ENCODE data around the gene MTF2. TPM values are rescaled to one million over a fixed set of nuclear protein-coding genes. Genes with fewer than 3 reads are reported as not detected.
"Not testable (repeated sequence)": the region's sequence is repeated elsewhere in the genome, so short reads cannot be mapped to it uniquely, and the experiment has no call there.

MTF2 gene
- total RNA-seq, result 24.0 TPM

DNA sequence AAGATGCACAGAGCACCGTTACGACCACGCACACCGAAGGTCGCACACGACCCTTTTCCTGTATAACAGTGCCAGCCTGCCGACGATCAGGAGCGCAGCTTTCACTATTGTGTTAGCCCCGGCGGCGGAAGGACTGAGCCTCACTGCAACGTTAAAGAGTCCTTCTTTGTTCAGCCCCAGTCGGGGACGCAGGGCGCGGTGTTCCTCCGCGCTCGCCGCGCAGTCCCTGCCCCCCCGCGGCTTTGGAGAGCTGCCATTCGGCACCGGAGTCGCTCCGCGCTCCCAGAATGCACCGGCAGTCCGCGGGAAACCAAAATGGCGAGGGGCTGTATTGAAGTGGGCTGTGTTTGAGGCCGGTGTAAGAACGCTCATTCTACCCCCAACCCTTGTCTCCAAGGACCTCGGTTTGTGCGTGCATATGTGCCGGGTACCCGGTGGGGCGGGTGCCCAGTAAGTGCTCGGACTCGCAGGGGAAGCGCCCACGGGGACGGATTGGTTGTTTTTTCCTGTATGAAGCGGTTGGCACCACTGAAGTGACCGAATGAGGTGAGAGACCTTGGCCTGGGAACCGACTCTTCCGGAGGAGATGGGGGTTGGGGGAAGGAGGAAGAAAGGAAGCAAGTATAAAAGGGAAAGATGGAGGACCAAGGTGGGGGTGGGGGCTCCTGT is at the start of gene MTF2:
TSS of gene MTF2 (plus strand) at position 298 of the 669 bp plus-strand sequence. CDS start at position 542, 244 bp downstream.
- H3K4me1 ChIP-seq (ENCODE audit: control insufficient read depth in 3 of 3, insufficient read depth in 3 of 3, low read length in 3 of 3), result peaks cover 6 to 16% (median 12%) of the 10 kb centered on the region in 3 donors
- H3K4me3 ChIP-seq (ENCODE audit: low read length in 3 of 3), result peak within 1 kb of the TSS; percentile 77 to 98 (median 97)
- H3K9ac ChIP-seq (ENCODE audit: low read depth in 1 of 3, low read length in 3 of 3), result peak within 1 kb of the TSS; percentile 84 to 97 (median 97)
- peak within 1 kb of the TSS; percentile 52 for H3K27ac ChIP-seq (ENCODE audit: low read depth, low read length)
- H3K9me3 ChIP-seq (ENCODE audit: control insufficient read depth in 3 of 3, low read length in 3 of 3), result no peaks in the 10 kb centered on the region
- peaks cover 0 to 5% (median 0%) of the 10 kb centered on the region in 3 donors for H3K36me3 ChIP-seq (ENCODE audit: control insufficient read depth in 3 of 3, insufficient read depth in 3 of 3, low read length in 3 of 3)
- no peaks in the 10 kb centered on the region for H3K27me3 ChIP-seq (ENCODE audit: control insufficient read depth in 3 of 3, insufficient read depth in 3 of 3, low read length in 3 of 3)

DNA sequence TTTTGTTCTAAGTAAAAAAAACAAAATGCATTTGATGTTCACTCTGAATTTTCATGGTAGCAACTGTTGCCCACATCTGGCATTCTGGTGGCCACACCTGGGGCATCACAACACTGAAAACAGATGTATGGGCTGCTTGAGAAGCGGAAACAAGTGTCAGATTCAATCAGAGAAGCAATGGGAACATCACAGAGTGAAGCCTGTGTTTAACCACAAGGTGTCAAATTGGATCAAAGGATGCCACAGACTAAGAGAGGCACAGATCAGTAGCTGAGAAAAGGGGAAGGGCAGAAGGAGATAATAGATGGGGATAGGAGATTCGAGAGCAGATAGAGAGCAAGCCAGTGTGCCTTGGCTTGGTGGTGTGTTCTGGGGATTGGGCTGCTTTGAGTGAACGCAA is 49.8 kb upstream of the MTF2 start:
- Histone ChIP-seq H3K9ac (ENCODE audit: low read depth in 1 of 3, low read length in 3 of 3) (no peak overlapping the region), H3K27ac (ENCODE audit: low read depth, low read length) (no peak overlapping the region), H3K4me3 (ENCODE audit: low read length in 3 of 3) (no peak overlapping the region), H3K9me3 (ENCODE audit: control insufficient read depth in 3 of 3, low read length in 3 of 3) (no peaks in the 10 kb centered on the region), H3K36me3 (ENCODE audit: control insufficient read depth in 3 of 3, insufficient read depth in 3 of 3, low read length in 3 of 3) (no peaks in the 10 kb centered on the region), H3K27me3 (ENCODE audit: control insufficient read depth in 3 of 3, insufficient read depth in 3 of 3, low read length in 3 of 3) (no peaks in the 10 kb centered on the region), H3K4me1 (ENCODE audit: control insufficient read depth in 3 of 3, insufficient read depth in 3 of 3, low read length in 3 of 3) (no peaks in the 10 kb centered on the region)

DNA sequence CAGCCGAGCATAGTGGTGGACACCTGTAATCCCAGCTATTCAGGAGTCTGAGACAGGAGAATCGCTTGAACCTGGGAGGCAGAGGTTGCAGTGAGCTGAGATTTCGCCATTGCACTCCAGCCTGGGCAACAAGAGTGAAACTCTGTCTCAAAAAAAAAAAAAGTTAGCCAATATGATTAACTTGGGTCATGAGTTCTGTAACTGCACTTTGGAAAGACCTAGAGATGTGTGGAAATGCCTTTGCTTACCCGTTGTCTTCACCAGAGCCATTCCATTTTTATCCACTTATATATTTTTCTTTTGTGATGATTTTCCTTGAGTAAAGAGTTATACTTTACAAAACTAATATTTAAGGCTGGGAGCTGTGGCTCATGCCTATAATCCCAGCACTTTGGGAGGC is 48.9 kb upstream of the MTF2 start:
- H3K9me3 ChIP-seq (ENCODE audit: control insufficient read depth in 3 of 3, low read length in 3 of 3); H3K4me3 ChIP-seq (ENCODE audit: low read length in 3 of 3); H3K27me3 ChIP-seq (ENCODE audit: control insufficient read depth in 3 of 3, insufficient read depth in 3 of 3, low read length in 3 of 3); H3K27ac ChIP-seq (ENCODE audit: low read depth, low read length); H3K9ac ChIP-seq (ENCODE audit: low read depth in 1 of 3, low read length in 3 of 3); H3K36me3 ChIP-seq (ENCODE audit: control insufficient read depth in 3 of 3, insufficient read depth in 3 of 3, low read length in 3 of 3); H3K4me1 ChIP-seq (ENCODE audit: control insufficient read depth in 3 of 3, insufficient read depth in 3 of 3, low read length in 3 of 3): not testable (repeated sequence)

DNA sequence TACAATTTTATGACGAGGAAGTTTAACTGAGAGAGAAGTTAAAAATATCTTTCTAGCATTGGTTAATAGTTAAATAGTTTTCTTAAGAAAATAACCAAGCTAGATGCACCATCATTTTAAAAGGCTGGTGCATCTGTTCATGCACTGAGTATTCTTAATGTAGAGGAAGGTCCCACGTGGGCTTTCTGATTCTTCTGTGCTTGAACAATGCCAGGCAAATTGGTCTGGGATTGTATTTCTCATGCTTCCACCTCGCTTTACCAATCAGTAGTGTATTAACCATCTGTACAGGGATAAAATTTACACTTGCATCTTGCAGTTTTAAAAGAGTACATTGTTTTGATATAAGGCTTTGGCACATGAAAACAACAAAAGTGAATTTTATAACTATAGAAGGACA is 47.4 kb upstream of the MTF2 start:
- Histone ChIP-seq H3K4me3 (ENCODE audit: low read length in 3 of 3) (no peak overlapping the region), H3K9me3 (ENCODE audit: control insufficient read depth in 3 of 3, low read length in 3 of 3) (no peaks in the 10 kb centered on the region), H3K27me3 (ENCODE audit: control insufficient read depth in 3 of 3, insufficient read depth in 3 of 3, low read length in 3 of 3) (no peaks in the 10 kb centered on the region), H3K4me1 (ENCODE audit: control insufficient read depth in 3 of 3, insufficient read depth in 3 of 3, low read length in 3 of 3) (no peaks in the 10 kb centered on the region), H3K36me3 (ENCODE audit: control insufficient read depth in 3 of 3, insufficient read depth in 3 of 3, low read length in 3 of 3) (no peaks in the 10 kb centered on the region), H3K27ac (ENCODE audit: low read depth, low read length) (no peak overlapping the region), H3K9ac (ENCODE audit: low read depth in 1 of 3, low read length in 3 of 3) (no peak overlapping the region)

DNA sequence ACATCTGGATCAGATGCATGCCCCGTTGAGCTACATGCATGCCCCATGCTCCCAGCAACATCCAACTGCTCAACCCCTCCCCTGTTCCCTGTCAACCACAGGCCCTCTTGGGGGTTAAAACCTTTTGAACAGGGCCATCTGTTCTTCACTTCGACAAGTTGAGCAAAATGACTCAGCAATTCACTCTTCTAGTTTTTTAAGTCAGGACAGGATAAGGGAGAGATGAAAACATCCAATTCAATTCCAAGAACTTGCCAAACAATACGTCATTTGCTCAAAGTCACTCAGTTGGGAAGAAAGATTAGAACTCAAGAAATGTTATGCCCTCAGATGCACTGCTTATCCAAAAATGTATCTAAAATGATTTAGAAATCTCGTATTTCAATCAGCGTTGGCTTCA is 46.1 kb upstream of the MTF2 start:
- Histone ChIP-seq H3K9ac (ENCODE audit: low read depth in 1 of 3, low read length in 3 of 3) (no peak overlapping the region), H3K27me3 (ENCODE audit: control insufficient read depth in 3 of 3, insufficient read depth in 3 of 3, low read length in 3 of 3) (no peaks in the 10 kb centered on the region), H3K9me3 (ENCODE audit: control insufficient read depth in 3 of 3, low read length in 3 of 3) (no peaks in the 10 kb centered on the region), H3K4me1 (ENCODE audit: control insufficient read depth in 3 of 3, insufficient read depth in 3 of 3, low read length in 3 of 3) (no peaks in the 10 kb centered on the region), H3K27ac (ENCODE audit: low read depth, low read length) (no peak overlapping the region), H3K4me3 (ENCODE audit: low read length in 3 of 3) (no peak overlapping the region), H3K36me3 (ENCODE audit: control insufficient read depth in 3 of 3, insufficient read depth in 3 of 3, low read length in 3 of 3) (no peaks in the 10 kb centered on the region)

DNA sequence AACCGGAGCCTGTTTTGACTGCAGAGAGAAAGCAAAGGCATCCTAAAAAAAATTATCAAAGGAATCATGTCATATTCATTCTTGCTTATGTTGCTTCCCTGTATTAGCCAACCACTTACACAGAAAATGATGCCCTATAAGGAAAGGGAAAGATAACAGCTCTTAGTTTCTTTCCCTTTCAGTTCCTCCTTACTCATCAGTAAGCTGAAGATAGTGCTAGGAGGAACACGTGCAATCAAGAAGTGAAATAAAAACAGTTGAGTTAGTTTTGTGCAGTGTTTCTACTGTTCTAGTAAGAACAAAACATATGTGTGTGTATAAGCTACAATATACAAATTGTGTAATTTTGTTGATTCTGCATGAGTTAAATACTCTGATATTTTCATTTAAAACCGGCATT is 45.3 kb upstream of the MTF2 start:
- Histone ChIP-seq H3K9ac (ENCODE audit: low read depth in 1 of 3, low read length in 3 of 3) (no peak overlapping the region), H3K27me3 (ENCODE audit: control insufficient read depth in 3 of 3, insufficient read depth in 3 of 3, low read length in 3 of 3) (no peaks in the 10 kb centered on the region), H3K4me1 (ENCODE audit: control insufficient read depth in 3 of 3, insufficient read depth in 3 of 3, low read length in 3 of 3) (no peaks in the 10 kb centered on the region), H3K9me3 (ENCODE audit: control insufficient read depth in 3 of 3, low read length in 3 of 3) (no peaks in the 10 kb centered on the region), H3K27ac (ENCODE audit: low read depth, low read length) (no peak overlapping the region), H3K4me3 (ENCODE audit: low read length in 3 of 3) (no peak overlapping the region), H3K36me3 (ENCODE audit: control insufficient read depth in 3 of 3, insufficient read depth in 3 of 3, low read length in 3 of 3) (no peaks in the 10 kb centered on the region)

DNA sequence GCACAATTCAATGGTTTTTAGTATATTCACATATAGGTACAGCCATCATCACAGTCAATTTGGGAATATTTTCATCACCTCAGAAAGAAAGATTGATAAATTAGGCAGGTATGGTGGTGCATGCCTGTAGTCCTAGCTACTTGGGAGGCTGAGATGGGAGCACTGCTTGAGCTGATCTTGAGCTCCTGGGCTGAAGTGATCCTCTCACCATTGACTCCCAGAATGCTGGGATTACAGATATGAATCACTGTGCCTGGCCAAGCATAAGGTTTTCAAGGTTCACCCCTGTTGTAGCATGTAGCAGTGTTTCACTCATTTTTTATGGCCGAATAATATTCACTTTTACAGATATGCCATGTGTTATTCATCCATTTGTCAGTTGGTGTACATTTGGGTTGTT is 44.7 kb upstream of the MTF2 start:
- no peak overlapping the region for H3K27ac ChIP-seq (ENCODE audit: low read depth, low read length)
- H3K4me3 ChIP-seq (ENCODE audit: low read length in 3 of 3), result no peak overlapping the region
- no peaks in the 10 kb centered on the region for H3K9me3 ChIP-seq (ENCODE audit: control insufficient read depth in 3 of 3, low read length in 3 of 3)
- H3K36me3 ChIP-seq (ENCODE audit: control insufficient read depth in 3 of 3, insufficient read depth in 3 of 3, low read length in 3 of 3), result no peaks in the 10 kb centered on the region
- no peaks in the 10 kb centered on the region for H3K4me1 ChIP-seq (ENCODE audit: control insufficient read depth in 3 of 3, insufficient read depth in 3 of 3, low read length in 3 of 3)
- no peaks in the 10 kb centered on the region for H3K27me3 ChIP-seq (ENCODE audit: control insufficient read depth in 3 of 3, insufficient read depth in 3 of 3, low read length in 3 of 3)
- H3K9ac ChIP-seq (ENCODE audit: low read depth in 1 of 3, low read length in 3 of 3), result no peak overlapping the region

DNA sequence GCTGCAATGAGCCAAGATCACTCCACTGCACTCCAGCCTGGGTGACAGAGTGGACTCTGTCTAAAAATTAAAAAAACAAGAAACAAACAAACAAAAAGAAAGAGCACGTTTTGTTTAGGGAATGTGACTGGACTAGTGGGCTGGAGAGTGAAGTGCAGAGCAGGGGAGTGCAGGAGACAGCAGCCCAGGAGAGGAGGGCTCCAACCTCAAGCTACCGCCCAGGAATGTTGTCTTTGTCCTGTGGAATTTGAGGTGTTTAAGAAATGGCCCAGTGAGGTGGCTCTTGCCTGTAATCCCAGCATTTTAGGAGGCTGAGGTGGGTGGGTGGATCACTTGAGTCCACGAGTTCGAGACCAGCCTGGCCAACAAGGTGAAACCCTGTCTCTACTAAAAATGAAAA is 42.4 kb upstream of the MTF2 start:
- no peak overlapping the region for H3K9ac ChIP-seq (ENCODE audit: low read depth in 1 of 3, low read length in 3 of 3)
- H3K4me1 ChIP-seq (ENCODE audit: control insufficient read depth in 3 of 3, insufficient read depth in 3 of 3, low read length in 3 of 3), result no peaks in the 10 kb centered on the region
- no peak overlapping the region for H3K27ac ChIP-seq (ENCODE audit: low read depth, low read length)
- no peak overlapping the region for H3K4me3 ChIP-seq (ENCODE audit: low read length in 3 of 3)
- no peaks in the 10 kb centered on the region for H3K36me3 ChIP-seq (ENCODE audit: control insufficient read depth in 3 of 3, insufficient read depth in 3 of 3, low read length in 3 of 3)
- no peaks in the 10 kb centered on the region for H3K9me3 ChIP-seq (ENCODE audit: control insufficient read depth in 3 of 3, low read length in 3 of 3)
- no peaks in the 10 kb centered on the region for H3K27me3 ChIP-seq (ENCODE audit: control insufficient read depth in 3 of 3, insufficient read depth in 3 of 3, low read length in 3 of 3)

DNA sequence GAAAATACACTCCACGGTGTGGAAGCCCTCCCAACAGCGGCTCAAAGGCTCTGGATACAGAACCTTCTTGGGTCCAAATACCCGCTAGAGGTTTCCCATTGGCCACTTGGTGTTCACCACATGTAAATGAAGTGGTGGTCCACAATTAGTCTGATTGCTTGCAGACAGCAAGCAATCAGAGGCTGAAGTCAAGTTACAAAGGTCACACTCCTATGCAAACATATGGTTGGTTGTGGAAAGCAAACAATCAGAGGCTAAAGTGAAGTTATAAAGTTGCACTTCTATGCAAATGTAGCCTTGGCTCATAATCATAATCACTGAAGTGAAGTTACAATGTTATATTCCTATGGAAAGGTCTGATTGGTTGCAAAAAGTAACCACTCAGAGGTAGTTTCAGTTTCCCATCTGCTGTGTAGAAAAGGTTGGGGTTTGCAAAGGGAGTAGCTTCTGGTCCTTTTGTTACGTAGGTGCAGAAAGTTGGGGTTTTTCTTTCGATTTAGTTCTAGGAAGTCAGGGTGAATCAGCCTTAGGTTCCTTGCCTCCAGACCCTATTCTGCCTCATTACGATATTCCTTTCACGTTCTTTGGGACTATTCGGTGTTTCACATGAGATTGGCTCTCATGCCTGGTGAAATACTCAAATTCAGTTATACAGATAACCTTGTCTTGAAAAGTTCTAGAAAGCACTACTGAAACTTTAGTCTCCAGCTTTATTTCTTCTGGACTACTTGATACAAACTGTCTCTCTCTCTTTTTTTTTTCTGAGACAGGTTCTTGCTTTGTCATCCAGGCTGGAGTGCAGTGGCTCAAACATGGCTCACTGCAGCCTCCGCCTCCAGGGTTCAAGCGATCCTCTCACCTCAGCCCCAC is 36.7 kb upstream of the MTF2 start:
- no peaks in the 10 kb centered on the region for H3K4me1 ChIP-seq (ENCODE audit: control insufficient read depth in 3 of 3, insufficient read depth in 3 of 3, low read length in 3 of 3)
- H3K4me3 ChIP-seq (ENCODE audit: low read length in 3 of 3), result no peak overlapping the region
- no peaks in the 10 kb centered on the region for H3K36me3 ChIP-seq (ENCODE audit: control insufficient read depth in 3 of 3, insufficient read depth in 3 of 3, low read length in 3 of 3)
- no peak overlapping the region for H3K27ac ChIP-seq (ENCODE audit: low read depth, low read length)
- no peak overlapping the region for H3K9ac ChIP-seq (ENCODE audit: low read depth in 1 of 3, low read length in 3 of 3)
- no peaks in the 10 kb centered on the region for H3K9me3 ChIP-seq (ENCODE audit: control insufficient read depth in 3 of 3, low read length in 3 of 3)
- H3K27me3 ChIP-seq (ENCODE audit: control insufficient read depth in 3 of 3, insufficient read depth in 3 of 3, low read length in 3 of 3), result no peaks in the 10 kb centered on the region

DNA sequence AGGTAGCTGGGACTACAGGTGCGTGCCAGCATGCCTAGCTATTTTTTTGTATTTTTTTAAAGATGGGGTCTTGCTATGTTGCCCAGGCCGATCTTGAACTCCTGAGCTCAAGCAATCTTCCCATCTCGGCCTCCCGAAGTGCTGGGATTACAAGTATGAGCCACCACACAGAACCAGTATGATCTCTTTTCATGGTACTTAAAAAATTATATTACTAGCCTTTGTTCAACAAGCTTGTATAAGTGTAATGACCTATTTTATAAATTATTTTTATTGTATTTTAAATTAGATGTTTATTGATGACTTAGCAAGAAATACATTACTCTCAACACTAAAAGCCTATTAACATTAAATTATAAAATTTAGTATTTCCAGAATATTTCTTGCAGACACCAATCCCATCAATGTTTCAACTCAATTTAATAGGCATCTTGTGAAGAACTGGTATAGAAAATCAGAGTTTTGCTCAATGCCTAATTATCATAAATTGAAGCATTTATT is 36.0 kb upstream of the MTF2 start:
- Histone ChIP-seq H3K36me3 (ENCODE audit: control insufficient read depth in 3 of 3, insufficient read depth in 3 of 3, low read length in 3 of 3) (no peaks in the 10 kb centered on the region), H3K4me3 (ENCODE audit: low read length in 3 of 3) (no peak overlapping the region), H3K27me3 (ENCODE audit: control insufficient read depth in 3 of 3, insufficient read depth in 3 of 3, low read length in 3 of 3) (no peaks in the 10 kb centered on the region), H3K9ac (ENCODE audit: low read depth in 1 of 3, low read length in 3 of 3) (no peak overlapping the region), H3K4me1 (ENCODE audit: control insufficient read depth in 3 of 3, insufficient read depth in 3 of 3, low read length in 3 of 3) (no peaks in the 10 kb centered on the region), H3K9me3 (ENCODE audit: control insufficient read depth in 3 of 3, low read length in 3 of 3) (no peaks in the 10 kb centered on the region), H3K27ac (ENCODE audit: low read depth, low read length) (no peak overlapping the region)
